ENCODE data around the gene CALML3.

The CALML3 gene

GRCh38 chr10:5534880-5535856, 10.4 kb downstream of the CALML3 start:
- no peak overlapping the region for H3K4me3 ChIP-seq (ENCODE audit: low read length)
- DNase-seq (ENCODE audit: low read depth, low spot score), result no peak

GRCh38 chr10:5536486-5537081, 11.8 kb downstream of the CALML3 start:
- H3K4me3 ChIP-seq (ENCODE audit: low read length), result no peak overlapping the region

GRCh38 chr10:5537684-5538083, 12.9 kb downstream of the CALML3 start:
- DNase-seq (ENCODE audit: low read depth, low spot score), result no peak
- H3K4me3 ChIP-seq (ENCODE audit: low read length), result no peak overlapping the region

More at GRCh38 chr10:5536486-5537081, 11.8 kb downstream of the CALML3 start:
- DNase-seq (ENCODE audit: low read depth, low spot score), result no peak

GRCh38 chr10:5538446-5538845, 13.7 kb downstream of the CALML3 start:
- no peak for DNase-seq (ENCODE audit: low read depth, low spot score)

GRCh38 chr10:5538892-5539651, 14.3 kb downstream of the CALML3 start:
- H3K4me3 ChIP-seq (ENCODE audit: low read length), result no peak overlapping the region
- no peak for DNase-seq (ENCODE audit: low read depth, low spot score)

More at GRCh38 chr10:5538446-5538845, 13.7 kb downstream of the CALML3 start:
- H3K4me3 ChIP-seq (ENCODE audit: low read length), result no peak overlapping the region

- H3K4me3 ChIP-seq (ENCODE audit: low read length), result no peak overlapping the region
- no peak for DNase-seq (ENCODE audit: low read depth, low spot score)
These were observed 15.3 kb downstream of the CALML3 start for GRCh38 chr10:5540080-5540479.

- H3K4me3 ChIP-seq (ENCODE audit: low read length), result no peak overlapping the region
- no peak for DNase-seq (ENCODE audit: low read depth, low spot score)
These were observed 16.1 kb downstream of the CALML3 start for GRCh38 chr10:5540891-5541290.

- DNase-seq (ENCODE audit: low read depth, low spot score), result no peak
- no peak overlapping the region for H3K4me3 ChIP-seq (ENCODE audit: low read length)
These were observed 17.3 kb downstream of the CALML3 start for GRCh38 chr10:5542100-5542499.

- H3K4me3 ChIP-seq (ENCODE audit: low read length), result no peak overlapping the region
- DNase-seq (ENCODE audit: low read depth, low spot score), result no peak
These were observed 18.9 kb downstream of the CALML3 start for GRCh38 chr10:5543623-5544022.

- DNase-seq (ENCODE audit: low read depth, low spot score), result no peak
- H3K4me3 ChIP-seq (ENCODE audit: low read length), result no peak overlapping the region
These were observed 19.6 kb downstream of the CALML3 start for GRCh38 chr10:5544216-5544805.

- no peak for DNase-seq (ENCODE audit: low read depth, low spot score)
- no peak overlapping the region for H3K4me3 ChIP-seq (ENCODE audit: low read length)
These were observed 20.2 kb downstream of the CALML3 start for GRCh38 chr10:5545011-5545410.

- no peak for DNase-seq (ENCODE audit: low read depth, low spot score)
- H3K4me3 ChIP-seq (ENCODE audit: low read length), result no peak overlapping the region
These were observed 20.6 kb downstream of the CALML3 start for GRCh38 chr10:5545426-5545777.

- DNase-seq (ENCODE audit: low read depth, low spot score), result no peak
These were observed 21.3 kb downstream of the CALML3 start for GRCh38 chr10:5545778-5546710.

GRCh38 chr10:5546891-5547680, 22.3 kb downstream of the CALML3 start:
- DNase-seq (ENCODE audit: low read depth, low spot score), result no peak
- H3K4me3 ChIP-seq (ENCODE audit: low read length), result no peak overlapping the region

More at GRCh38 chr10:5545778-5546710, 21.3 kb downstream of the CALML3 start:
- no peak overlapping the region for H3K4me3 ChIP-seq (ENCODE audit: low read length)

GRCh38 chr10:5547681-5547930, 22.8 kb downstream of the CALML3 start:
- no peak for DNase-seq (ENCODE audit: low read depth, low spot score)
- no peak overlapping the region for H3K4me3 ChIP-seq (ENCODE audit: low read length)

- DNase-seq (ENCODE audit: low read depth, low spot score), result no peak
- no peak overlapping the region for H3K4me3 ChIP-seq (ENCODE audit: low read length)
These were observed 23.3 kb downstream of the CALML3 start for GRCh38 chr10:5547931-5548660.

Measured in Jurkat, Clone E6-1 (cell line).